GM12875 (cell line): ENCODE measurements around the gene SLC27A4.

Experiments
- H3K4me3 ChIP-seq: one replicate; pipeline ENCODE4 v1.5.1; 2011; ENCODE audit warnings: low read depth, low read length, control low read depth
- CTCF ChIP-seq: IDR thresholded peaks from 2 replicates; pipeline ENCODE4 v1.5.1; 2011; ENCODE audit warnings: low read depth, mild to moderate bottlenecking, control low read depth, inconsistent platforms, low read length, moderate library complexity, borderline replicate concordance; ENCODE audit not compliant: insufficient read depth

Gene SLC27A4

GRCh38 chr9:128397831-128398230 is 57.5 kb downstream of the SLC27A4 start:
- TF ChIP-seq CTCF = no peak

GRCh38 chr9:128399861-128400260 is 59.5 kb downstream of the SLC27A4 start:
- no peak for TF ChIP-seq CTCF
- H3K4me3 ChIP-seq = no peak overlapping the region

More at GRCh38 chr9:128397831-128398230, 57.5 kb downstream of the SLC27A4 start:
- H3K4me3 ChIP-seq = no peak overlapping the region

- no peak for TF ChIP-seq CTCF
These were observed 64.2 kb downstream of the SLC27A4 start for GRCh38 chr9:128404560-128404959.

GRCh38 chr9:128405077-128405779 is 64.9 kb downstream of the SLC27A4 start:
- TF ChIP-seq CTCF = no peak

More at GRCh38 chr9:128404560-128404959, 64.2 kb downstream of the SLC27A4 start:
- no peak overlapping the region for H3K4me3 ChIP-seq

GRCh38 chr9:128405780-128406171 is 65.4 kb downstream of the SLC27A4 start:
- no peak for TF ChIP-seq CTCF
- H3K4me3 ChIP-seq = no peak overlapping the region

More at GRCh38 chr9:128405077-128405779, 64.9 kb downstream of the SLC27A4 start:
- no peak overlapping the region for H3K4me3 ChIP-seq

- TF ChIP-seq CTCF = no peak
- no peak overlapping the region for H3K4me3 ChIP-seq
These were observed 66.6 kb downstream of the SLC27A4 start for GRCh38 chr9:128406848-128407391.

- H3K4me3 ChIP-seq = no peak overlapping the region
- TF ChIP-seq CTCF = no peak
These were observed 68.7 kb downstream of the SLC27A4 start for GRCh38 chr9:128408963-128409431.
